GM23248 (cell line): ENCODE data around the gene MINDY4B.

ENCODE experiments used
- EZH2 ChIP-seq: fragments of 200-600 bp; sonication (generic); IDR thresholded peaks from 2 replicates; pipeline ENCODE4 v1.6.1; 2018; ENCODE audit warnings: antibody characterized with exemption, mild to moderate bottlenecking; ENCODE audit not compliant: insufficient read depth, poor library complexity, severe bottlenecking
- EZH2phosphoT487 ChIP-seq: fragments of 200-600 bp; sonication (generic); IDR thresholded peaks from 2 replicates; pipeline ENCODE4 v1.6.1; 2018; ENCODE audit warnings: antibody characterized with exemption, moderate library complexity, mild to moderate bottlenecking, low read depth; ENCODE audit not compliant: insufficient read depth

DNA sequence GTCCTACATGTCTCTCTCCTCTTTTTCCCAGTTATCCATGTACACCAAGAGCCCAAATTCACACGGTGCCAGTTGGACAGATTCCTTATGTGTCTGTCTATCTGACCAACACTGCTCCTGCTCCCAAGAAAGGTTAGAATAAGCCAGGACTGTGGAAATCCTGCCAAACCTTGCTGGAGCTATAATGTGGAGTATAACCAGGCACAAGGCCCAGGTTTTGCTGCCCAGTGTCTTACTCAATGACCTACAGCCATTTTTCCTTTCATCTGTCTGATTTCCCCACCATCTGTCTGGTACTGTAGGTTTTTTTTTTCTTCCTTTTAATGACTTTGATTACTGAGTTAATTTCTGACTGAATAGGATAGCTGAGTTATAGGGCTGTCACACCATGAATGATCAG lies 26.5 kb upstream of the MINDY4B start:
- no peak for TF ChIP-seq EZH2
- no peak for TF ChIP-seq EZH2phosphoT487
